Stimulated activated CD8-positive, alpha-beta memory T cell treated with anti-CD3 and anti-CD28 coated beads, Interleukin-15, amount 100 ng/mL, for 48 hours (primary cell): Measurements from ENCODE around the gene DRAXIN.

Experiments
- DNase-seq, 2 donors: peaks; one replicate each; pipeline ENCODE4 v3.0.0-alpha.2; 2020; ENCODE audit warnings: low read depth in 2 of 2

DRAXIN gene

GRCh38 chr1:11691302-11691914 lies at the start of gene DRAXIN:
TSS of gene DRAXIN (plus strand) at chr1:11691710. CDS start at chr1:11706259, 14,549 bp downstream.
- no peak for DNase-seq

- DNase-seq, result no peak
Observed at GRCh38 chr1:11641776-11642305, 49.7 kb upstream of the DRAXIN start.

- DNase-seq, result peak in 1 of 2 donors; percentile 38
Observed at GRCh38 chr1:11642418-11643017, 49.0 kb upstream of the DRAXIN start.

DNA sequence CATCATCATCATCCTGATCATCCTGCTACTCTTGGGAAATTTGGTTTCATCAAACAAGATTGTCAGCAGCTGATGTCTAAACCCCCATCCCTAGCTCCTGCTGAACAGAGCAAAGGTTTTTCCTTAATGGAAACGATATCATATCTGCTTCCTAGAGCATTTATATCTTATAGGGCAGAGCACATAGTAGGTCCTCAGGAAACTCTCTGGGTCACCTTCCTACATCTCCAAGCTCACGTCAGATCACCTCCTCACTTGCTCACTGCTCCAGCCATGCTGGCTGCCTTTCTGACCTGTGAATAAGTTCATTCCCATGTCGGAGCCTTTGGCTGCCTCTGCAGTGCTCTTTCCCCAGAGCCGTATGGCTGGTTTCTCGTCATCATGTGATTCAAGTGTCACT lies 47.7 kb upstream of the DRAXIN start:
- no peak for DNase-seq

DNA sequence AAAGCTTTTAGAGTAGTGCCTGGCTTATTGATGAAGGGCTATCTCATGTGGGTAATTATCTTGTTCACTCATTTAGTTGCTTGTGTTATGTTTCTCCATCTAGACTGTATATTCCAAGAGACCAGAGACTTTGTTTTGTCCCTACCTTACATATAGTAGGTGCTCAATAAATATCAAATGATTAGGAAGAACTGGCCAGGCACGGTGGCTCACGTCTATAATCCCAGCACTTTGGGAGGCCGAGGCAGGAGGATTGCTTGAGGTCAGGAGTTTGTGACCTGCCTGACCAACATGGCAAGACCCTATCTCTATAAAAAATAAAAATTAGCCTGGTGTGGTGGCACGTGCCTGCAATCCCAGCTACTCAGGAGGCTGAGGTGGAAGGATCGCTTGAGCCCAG lies 46.2 kb upstream of the DRAXIN start:
- no peak for DNase-seq

DNA sequence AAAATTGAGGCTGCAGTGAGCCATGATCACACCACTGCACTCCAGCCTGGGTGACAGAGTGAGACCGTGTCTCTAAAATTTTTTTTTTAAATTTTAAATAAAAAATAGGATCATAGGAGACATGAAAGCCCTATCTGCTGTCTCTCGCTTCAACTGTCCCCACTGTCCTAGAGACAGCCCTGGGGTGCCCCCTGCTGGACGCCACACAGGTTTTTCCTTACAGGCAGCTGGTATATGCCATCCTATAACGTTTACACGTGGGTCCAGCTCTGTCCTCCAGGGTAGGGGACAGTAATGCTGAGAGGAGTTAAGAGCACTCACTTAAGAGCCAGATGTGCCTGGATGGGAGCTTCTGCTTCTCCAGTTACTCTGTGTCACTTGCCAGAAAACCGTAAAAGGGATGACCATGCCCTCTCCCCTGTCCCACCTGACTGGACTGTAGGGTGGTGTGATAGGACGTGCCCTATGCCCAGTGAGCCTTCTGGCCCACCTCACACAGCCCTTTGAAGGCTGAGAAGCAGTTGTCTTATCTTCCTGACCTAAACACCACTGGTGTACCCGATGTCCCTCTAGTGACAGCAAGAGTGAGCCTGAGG lies 45.7 kb upstream of the DRAXIN start:
- DNase-seq, result peak; percentile 64 to 67

DNA sequence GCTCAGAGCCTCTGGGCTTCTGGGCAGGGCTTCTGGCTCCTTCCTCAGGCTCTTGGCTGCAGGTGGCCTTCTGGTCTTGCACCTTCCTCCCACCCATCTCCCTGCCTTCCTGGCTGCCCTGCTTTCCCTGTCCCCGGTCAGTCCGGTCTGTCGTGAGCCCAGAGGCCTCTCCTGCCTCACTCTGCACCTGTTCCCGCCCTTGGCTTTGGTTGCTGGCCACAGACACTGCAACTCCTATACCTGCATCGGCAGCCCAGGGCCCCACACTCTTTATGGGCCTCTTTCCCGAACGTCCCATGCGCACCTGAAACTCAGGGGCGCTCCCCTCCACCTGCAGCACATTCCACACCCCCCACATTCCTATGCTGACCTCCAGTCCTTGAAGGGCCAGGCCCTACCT lies 45.2 kb upstream of the DRAXIN start:
- DNase-seq, result no peak

DNA sequence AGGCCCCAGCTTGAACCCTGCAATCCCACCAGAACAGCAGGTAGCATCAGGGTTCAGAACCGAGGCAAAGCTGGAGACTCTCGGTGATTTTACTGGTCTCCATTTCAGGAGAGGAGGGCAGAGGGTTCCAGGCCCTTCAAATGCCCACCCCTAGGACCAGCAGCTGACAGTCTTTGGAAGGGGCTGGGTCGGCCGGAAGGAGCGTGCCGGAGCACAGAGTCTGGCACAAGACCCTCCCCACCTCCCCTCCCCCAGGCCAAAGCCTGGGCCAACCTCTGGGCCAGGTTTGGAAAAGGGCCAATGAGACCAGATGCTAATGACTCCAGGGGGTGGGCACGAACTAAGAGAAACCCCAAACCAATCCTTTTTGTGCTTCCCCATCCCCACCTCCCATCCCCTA lies 44.2 kb upstream of the DRAXIN start:
- DNase-seq, result no peak

GRCh38 chr1:11648039-11648438 lies 43.5 kb upstream of the DRAXIN start:
- DNase-seq, result no peak

GRCh38 chr1:11648732-11649158 lies 42.8 kb upstream of the DRAXIN start:
- DNase-seq, result peak in 1 of 2 donors; percentile 24

DNA sequence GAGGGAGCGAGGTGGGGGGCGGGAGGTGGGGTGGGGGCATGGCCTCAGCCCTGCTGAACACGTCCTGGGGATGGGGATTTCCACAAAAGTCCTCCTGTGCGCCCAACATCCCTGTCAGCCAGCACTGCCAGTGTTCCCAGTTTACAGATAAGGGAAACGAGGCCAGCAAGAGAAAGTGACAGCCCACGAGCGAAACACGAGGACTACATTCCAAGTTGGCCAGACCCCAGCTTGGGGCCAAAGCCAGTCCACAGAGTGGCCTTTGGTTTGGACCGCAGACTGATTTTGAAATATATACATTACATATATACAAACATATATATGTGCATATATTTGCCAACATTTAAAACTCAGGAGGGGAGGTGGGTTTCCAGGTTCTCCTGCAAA lies 42.3 kb upstream of the DRAXIN start:
- no peak for DNase-seq

- no peak for DNase-seq
Observed at GRCh38 chr1:11649624-11650330, 41.7 kb upstream of the DRAXIN start.

GRCh38 chr1:11650331-11650991 lies 41.0 kb upstream of the DRAXIN start:
- peak; percentile 75 to 82 for DNase-seq

DNA sequence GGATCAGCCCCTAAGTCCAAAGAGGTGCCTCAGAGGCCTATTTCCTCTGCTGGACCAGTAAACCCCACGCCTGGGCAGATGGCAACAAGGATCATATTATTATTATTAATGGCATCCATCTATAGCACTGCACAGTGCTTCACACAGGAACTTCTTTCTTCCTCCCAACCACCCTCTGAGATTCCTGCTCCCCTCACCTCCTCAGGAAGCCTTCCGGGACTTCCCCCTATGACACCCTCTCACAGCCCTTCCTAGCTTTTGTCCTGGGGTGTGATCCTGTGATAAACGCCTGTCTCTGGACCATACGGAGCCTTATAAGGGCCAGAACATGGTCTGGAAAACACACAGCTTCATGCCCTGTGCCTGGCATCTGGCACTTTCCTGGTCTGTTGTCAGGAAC lies 40.5 kb upstream of the DRAXIN start:
- DNase-seq, result no peak

GRCh38 chr1:11652203-11652780 lies 39.2 kb upstream of the DRAXIN start:
- DNase-seq, result no peak

DNA sequence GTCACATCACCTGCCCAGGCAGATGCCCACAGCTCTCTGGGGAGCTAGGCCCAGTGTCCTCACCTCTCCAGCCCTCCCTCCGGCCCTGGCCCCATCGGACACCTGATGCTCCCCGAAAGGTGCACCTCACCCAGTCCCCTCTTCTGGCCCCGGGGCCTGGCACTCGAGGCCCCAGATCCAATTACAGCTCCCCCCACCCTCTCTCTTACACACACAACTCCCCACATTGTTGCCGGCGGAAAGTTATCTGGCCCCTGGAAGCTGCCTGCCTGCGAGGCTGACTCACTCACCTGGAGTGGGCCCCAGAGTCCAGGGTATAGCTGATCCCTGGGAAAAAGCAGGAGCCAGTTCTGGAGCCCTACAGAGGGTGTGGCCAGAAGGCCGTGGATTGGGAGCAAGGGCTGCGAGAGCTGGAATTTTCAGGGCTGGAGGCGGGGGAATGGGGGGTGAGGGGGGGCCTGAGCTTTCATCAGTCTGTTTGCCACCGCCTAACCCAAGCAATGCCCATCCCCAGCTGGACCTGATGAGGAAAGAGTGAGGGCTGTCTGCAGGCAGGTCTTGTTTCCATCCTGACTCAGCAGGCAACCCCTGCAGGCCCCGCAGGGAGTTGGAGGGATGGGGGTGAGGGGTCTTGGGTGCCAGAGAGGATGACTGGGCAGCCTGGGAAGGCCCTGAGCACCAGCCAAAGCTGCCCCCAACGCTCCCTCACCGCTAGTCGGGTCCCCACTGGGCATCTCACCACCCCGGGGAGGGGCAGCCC lies 38.2 kb upstream of the DRAXIN start:
- no peak for DNase-seq

GRCh38 chr1:11653861-11654136 lies 37.7 kb upstream of the DRAXIN start:
- DNase-seq, result no peak

- DNase-seq, result peak in 1 of 2 donors; percentile 55
Observed at GRCh38 chr1:11654137-11654938, 37.2 kb upstream of the DRAXIN start, which contains the start of the genes FBXO2 and FBXO44. TSS of gene FBXO2 (minus strand) at chr1:11654429. CDS start at chr1:11654340, 89 bp downstream. TSS of gene FBXO44 (plus strand) at chr1:11654877. CDS start at chr1:11655836, 959 bp downstream.

GRCh38 chr1:11654939-11655808 lies 36.3 kb upstream of the DRAXIN start:
- DNase-seq, result no peak
